ENCODE results near the gene SLFN12L. TPM values are rescaled to one million over a fixed set of nuclear protein-coding genes. Genes with fewer than 3 reads are reported as not detected.
"Not testable (repeated sequence)": the region's sequence is repeated elsewhere in the genome, so short reads cannot be mapped to it uniquely, and the experiment has no call there.

The SLFN12L gene
- total and polyA plus RNA-seq, 8 donors: 2.1 to 30.4 (median 16.3) TPM

GRCh38 chr17:35566968-35567367 lies 29.5 kb upstream of the SLFN12L start:
- Histone ChIP-seq H3K4me3 (peak overlapping the region in 1 of 2 donors; percentile 78), H3K4me1 (peaks cover 8 to 29% of the 10 kb centered on the region in 2 donors), H3K36me3 (no peaks in the 10 kb centered on the region), H3K9me3 (no peaks in the 10 kb centered on the region), H3K27ac (peak overlapping the region in 1 of 2 donors; percentile 85), H3K27me3 (no peaks in the 10 kb centered on the region)
- ATAC-seq (no peak), DNase-seq (no peak)
- no peak for TF ChIP-seq CTCF (IDR thresholded peaks at IDR 0.05)
- intact Hi-C loops (cut with DNase I): no loop called here

DNA sequence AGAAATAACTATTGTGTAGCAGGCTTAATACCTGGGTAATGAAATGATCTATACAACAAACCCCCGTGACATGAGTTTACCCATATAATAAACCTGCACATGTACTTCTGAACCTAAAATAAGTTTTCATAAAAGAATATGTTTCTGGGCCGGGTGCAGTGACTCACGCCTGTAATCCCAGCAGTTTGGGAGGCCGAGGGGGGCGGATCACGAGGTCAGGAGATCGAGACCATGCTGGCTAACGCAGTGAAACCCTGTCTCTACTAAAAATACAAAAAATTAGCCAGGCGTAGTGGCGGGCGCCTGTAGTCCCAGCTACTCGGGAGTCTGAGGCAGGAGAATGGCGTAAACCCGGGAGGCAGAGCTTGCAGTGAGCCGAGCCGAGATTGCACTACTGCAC lies 25.7 kb upstream of the SLFN12L start:
- DNase-seq; H3K4me1 ChIP-seq; H3K4me3 ChIP-seq; H3K27ac ChIP-seq; intact Hi-C loops (cut with DNase I); H3K9me3 ChIP-seq; H3K27me3 ChIP-seq; H3K36me3 ChIP-seq; ATAC-seq: not testable (repeated sequence)

GRCh38 chr17:35560703-35561102 lies 23.2 kb upstream of the SLFN12L start, which contains the start of gene SLFN14:
Gene SLFN14 (minus strand): TSS chr17:35560819. CDS start chr17:35558062, 2,757 bp downstream.
- no peak within 1 kb of the TSS for H3K4me3 ChIP-seq
- ATAC-seq (no peak), DNase-seq (no peak)
- no peaks in the 10 kb centered on the region for H3K4me1 ChIP-seq
- H3K36me3 ChIP-seq: no peaks in the 10 kb centered on the region
- intact Hi-C loops (cut with DNase I): no loop called here
- H3K27me3 ChIP-seq: no peaks in the 10 kb centered on the region
- H3K9me3 ChIP-seq: no peaks in the 10 kb centered on the region
- TF ChIP-seq CTCF (IDR thresholded peaks at IDR 0.05): no peak
- peak within 1 kb of the TSS in 1 of 2 donors; percentile 35 for H3K27ac ChIP-seq

- H3K27ac ChIP-seq: peak overlapping the region in 1 of 2 donors; percentile 35
- H3K4me3 ChIP-seq: no peak overlapping the region
- no peaks in the 10 kb centered on the region for H3K9me3 ChIP-seq
- DNase-seq: no peak
- no peaks in the 10 kb centered on the region for H3K4me1 ChIP-seq
- no peak for ATAC-seq
- intact Hi-C loops (cut with DNase I): no loop called here
- no peaks in the 10 kb centered on the region for H3K27me3 ChIP-seq
- TF ChIP-seq CTCF (IDR thresholded peaks at IDR 0.05): no peak
- no peaks in the 10 kb centered on the region for H3K36me3 ChIP-seq
Measured at GRCh38 chr17:35559495-35560210, 22.2 kb upstream of the SLFN12L start.

- no peaks in the 10 kb centered on the region for H3K36me3 ChIP-seq
- intact Hi-C loops (cut with DNase I): no loop called here
- no peak for DNase-seq
- H3K4me3 ChIP-seq: no peak overlapping the region
- no peak for ATAC-seq
- no peak overlapping the region for H3K27ac ChIP-seq
- H3K27me3 ChIP-seq: no peaks in the 10 kb centered on the region
- H3K4me1 ChIP-seq: no peaks in the 10 kb centered on the region
- H3K9me3 ChIP-seq: no peaks in the 10 kb centered on the region
- no peak for TF ChIP-seq CTCF (IDR thresholded peaks at IDR 0.05)
Measured at GRCh38 chr17:35557353-35557752, 19.9 kb upstream of the SLFN12L start.

GRCh38 chr17:35555691-35556090 lies 18.2 kb upstream of the SLFN12L start:
- intact Hi-C loops (cut with DNase I): no loop called here

More at GRCh38 chr17:35555691-35556090, 18.2 kb upstream of the SLFN12L start:
- DNase-seq (no peak), ATAC-seq (no peak)
- Histone ChIP-seq H3K9me3 (no peaks in the 10 kb centered on the region), H3K27ac (no peak overlapping the region), H3K4me1 (no peaks in the 10 kb centered on the region), H3K36me3 (no peaks in the 10 kb centered on the region), H3K27me3 (no peaks in the 10 kb centered on the region), H3K4me3 (no peak overlapping the region)
- TF ChIP-seq CTCF (IDR thresholded peaks at IDR 0.05): peak in 1 of 2 donors; percentile 15
